Hepatocyte (in vitro differentiated cells): ENCODE results near the gene STK39. TPM values are rescaled to one million over a fixed set of nuclear protein-coding genes. Genes with fewer than 3 reads are reported as not detected.
A peak's percentile ranks its signal among the peaks of the same experiment; 100 is the strongest.

ENCODE experiments used
- DNase-seq: peaks from one replicate; pipeline ENCODE4 v3.0.0-alpha.2; 2016; ENCODE audit warnings: low spot score
- H2AFZ ChIP-seq: fragments of 200-600 bp; sonication (generic); 2 replicates; pipeline ENCODE4 v1.6.0; 2016; ENCODE audit warnings: antibody characterized with exemption, mild to moderate bottlenecking
- H3K27ac ChIP-seq: fragments of 200-600 bp; sonication (generic); 2 replicates; pipeline ENCODE4 v1.5.1; 2016; ENCODE audit warnings: mild to moderate bottlenecking
- H3K27me3 ChIP-seq: fragments of 200-600 bp; sonication (generic); 2 replicates; pipeline ENCODE4 v1.6.1; 2016
- H3K36me3 ChIP-seq: fragments of 200-600 bp; sonication (generic); replicated peaks from 2 replicates; pipeline ENCODE4 v1.5.1; 2016; ENCODE audit warnings: low read depth; ENCODE audit not compliant: insufficient read depth
- H3K4me1 ChIP-seq: fragments of 200-600 bp; sonication (generic); 2 replicates; pipeline ENCODE4 v1.5.1; 2016; ENCODE audit warnings: mild to moderate bottlenecking, moderate library complexity; ENCODE audit not compliant: insufficient read depth
- H3K4me2 ChIP-seq: fragments of 200-600 bp; sonication (generic); 2 replicates; pipeline ENCODE4 v1.6.0; 2016
- H3K4me3 ChIP-seq: fragments of 200-600 bp; sonication (generic); 2 replicates; pipeline ENCODE4 v1.5.1; 2016; ENCODE audit warnings: mild to moderate bottlenecking
- H3K79me2 ChIP-seq: fragments of 200-600 bp; sonication (generic); 2 replicates; pipeline ENCODE4 v1.6.0; 2017; ENCODE audit warnings: mild to moderate bottlenecking
- H3K9me2 ChIP-seq: fragments of 200-600 bp; sonication (generic); replicated peaks from 2 replicates; pipeline ENCODE4 v1.6.0; 2017; ENCODE audit warnings: mild to moderate bottlenecking; ENCODE audit not compliant: insufficient read depth
- H3K9me3 ChIP-seq: fragments of 200-600 bp; sonication (generic); 2 replicates; pipeline ENCODE4 v1.5.1; 2016; ENCODE audit warnings: low read depth, mild to moderate bottlenecking
- H4K20me1 ChIP-seq: fragments of 200-600 bp; sonication (generic); 2 replicates; pipeline ENCODE4 v1.6.0; 2016; ENCODE audit warnings: mild to moderate bottlenecking; ENCODE audit not compliant: insufficient read depth, poor library complexity, severe bottlenecking
- EZH2 ChIP-seq: fragments of 200-600 bp; sonication (generic); IDR thresholded peaks from 2 replicates; pipeline ENCODE4 v1.6.1; 2016; ENCODE audit warnings: antibody characterized with exemption, mild to moderate bottlenecking, borderline replicate concordance
- EZH2phosphoT487 ChIP-seq: fragments of 200-600 bp; sonication (generic); IDR thresholded peaks from one replicate; pipeline ENCODE4 v1.6.1; 2018; ENCODE audit warnings: antibody characterized with exemption, mild to moderate bottlenecking, low read depth, moderate library complexity; ENCODE audit not compliant: unreplicated experiment, severe bottlenecking
- WGBS: methylation state at CpG from one replicate; pipeline ENCODE4 v1.1.6; 2016; ENCODE audit warnings: low lambda C conversion rate; ENCODE audit errors: missing lambda C conversion rate; 5-methylcytosine and 5-hydroxymethylcytosine counted together
- polyA plus RNA-seq: library from polyadenylated mRNA; unstranded; fragments of >200 nt; fragmentation: Nextera tagmentation; extraction: Ambion mirVana; gene quantifications from 2 replicates; pipeline ENCODE4 v1.2.1, GENCODE V29; 2016
- total RNA-seq: library from RNA; depleted of rRNA; stranded (reverse); fragments of >200 nt; gene quantifications from 2 replicates; pipeline ENCODE4 v1.2.3, GENCODE V29; 2014
- TF ChIP-seq, protein P1 (sequence below): fragments of 200-600 bp; sonication (generic); IDR thresholded peaks from 2 replicates; pipeline ENCODE4 v1.5.1; 2016; ENCODE audit warnings: antibody characterized with exemption, mild to moderate bottlenecking; ENCODE audit not compliant: poor library complexity

STK39 gene
- total and polyA plus RNA-seq, 2 experiments from 2014 or later = 26.9 to 39.4 TPM

DNA sequence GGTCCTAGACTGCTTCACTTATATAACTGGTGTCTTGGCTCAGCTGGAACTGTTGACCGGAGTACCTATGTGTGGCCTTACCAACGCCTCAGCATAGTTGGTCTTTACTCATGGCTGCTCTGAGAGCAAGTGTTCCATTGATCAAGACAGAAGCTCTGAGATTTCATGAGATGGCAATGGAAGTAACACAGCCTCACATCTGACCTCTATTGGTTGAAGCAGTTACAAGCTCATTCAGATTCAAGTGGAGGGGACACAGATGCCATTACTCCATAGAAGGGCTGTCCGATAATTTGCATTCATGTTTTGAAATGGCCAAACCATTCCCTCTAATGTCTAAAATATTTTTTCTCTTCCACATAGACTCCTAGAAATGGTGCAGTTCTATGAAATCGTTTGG lies 46.4 kb upstream of the STK39 start:
- Histone ChIP-seq H3K27me3 (no peaks in the 10 kb centered on the region), H3K36me3 (no peaks in the 10 kb centered on the region), H3K4me1 (no peaks in the 10 kb centered on the region), H3K79me2 (no peaks in the 10 kb centered on the region), H4K20me1 (no peaks in the 10 kb centered on the region), H3K4me3 (no peak overlapping the region), H2AFZ (no peak overlapping the region), H3K9me3 (no peaks in the 10 kb centered on the region), H3K27ac (no peak overlapping the region), H3K4me2 (no peak overlapping the region), H3K9me2 (no peaks in the 10 kb centered on the region)
- TF ChIP-seq EZH2 (no peak), EZH2phosphoT487 (no peak)
- TF ChIP-seq, protein P1, sequence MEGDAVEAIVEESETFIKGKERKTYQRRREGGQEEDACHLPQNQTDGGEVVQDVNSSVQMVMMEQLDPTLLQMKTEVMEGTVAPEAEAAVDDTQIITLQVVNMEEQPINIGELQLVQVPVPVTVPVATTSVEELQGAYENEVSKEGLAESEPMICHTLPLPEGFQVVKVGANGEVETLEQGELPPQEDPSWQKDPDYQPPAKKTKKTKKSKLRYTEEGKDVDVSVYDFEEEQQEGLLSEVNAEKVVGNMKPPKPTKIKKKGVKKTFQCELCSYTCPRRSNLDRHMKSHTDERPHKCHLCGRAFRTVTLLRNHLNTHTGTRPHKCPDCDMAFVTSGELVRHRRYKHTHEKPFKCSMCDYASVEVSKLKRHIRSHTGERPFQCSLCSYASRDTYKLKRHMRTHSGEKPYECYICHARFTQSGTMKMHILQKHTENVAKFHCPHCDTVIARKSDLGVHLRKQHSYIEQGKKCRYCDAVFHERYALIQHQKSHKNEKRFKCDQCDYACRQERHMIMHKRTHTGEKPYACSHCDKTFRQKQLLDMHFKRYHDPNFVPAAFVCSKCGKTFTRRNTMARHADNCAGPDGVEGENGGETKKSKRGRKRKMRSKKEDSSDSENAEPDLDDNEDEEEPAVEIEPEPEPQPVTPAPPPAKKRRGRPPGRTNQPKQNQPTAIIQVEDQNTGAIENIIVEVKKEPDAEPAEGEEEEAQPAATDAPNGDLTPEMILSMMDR = peak; percentile 6
- no peak for DNase-seq
- 93% methylated on average over 4 of the region's 4 CpGs for WGBS

DNA sequence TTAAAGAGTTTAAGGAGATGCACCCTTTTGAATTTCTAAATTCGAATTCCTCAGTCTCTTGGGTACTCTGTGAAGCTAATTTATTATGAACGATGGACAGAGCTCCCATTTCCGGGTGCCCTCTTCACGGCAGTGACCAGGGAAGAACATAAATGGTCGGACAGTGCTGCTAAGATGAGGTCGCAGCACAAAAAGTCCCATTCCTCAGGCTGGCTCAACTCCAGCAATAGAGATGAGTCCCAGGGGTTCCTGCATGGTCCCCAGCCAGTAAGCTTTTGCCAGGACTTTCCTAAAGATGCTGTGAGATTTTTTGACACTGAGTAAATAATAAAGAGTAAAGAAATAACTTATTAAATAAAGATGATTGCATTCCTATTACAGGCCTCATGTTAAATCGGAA lies 43.0 kb upstream of the STK39 start:
- Histone ChIP-seq H4K20me1 (no peaks in the 10 kb centered on the region), H3K4me2 (no peak overlapping the region), H3K79me2 (no peaks in the 10 kb centered on the region), H3K9me2 (no peaks in the 10 kb centered on the region), H3K36me3 (no peaks in the 10 kb centered on the region), H3K27me3 (no peaks in the 10 kb centered on the region), H3K4me1 (no peaks in the 10 kb centered on the region), H3K4me3 (no peak overlapping the region), H2AFZ (no peak overlapping the region), H3K9me3 (no peaks in the 10 kb centered on the region), H3K27ac (no peak overlapping the region)
- DNase-seq = no peak
- 93% methylated on average over 7 of the region's 7 CpGs for WGBS
- TF ChIP-seq EZH2 = no peak
- no peak for TF ChIP-seq EZH2phosphoT487
- TF ChIP-seq, protein P1 = no peak

DNA sequence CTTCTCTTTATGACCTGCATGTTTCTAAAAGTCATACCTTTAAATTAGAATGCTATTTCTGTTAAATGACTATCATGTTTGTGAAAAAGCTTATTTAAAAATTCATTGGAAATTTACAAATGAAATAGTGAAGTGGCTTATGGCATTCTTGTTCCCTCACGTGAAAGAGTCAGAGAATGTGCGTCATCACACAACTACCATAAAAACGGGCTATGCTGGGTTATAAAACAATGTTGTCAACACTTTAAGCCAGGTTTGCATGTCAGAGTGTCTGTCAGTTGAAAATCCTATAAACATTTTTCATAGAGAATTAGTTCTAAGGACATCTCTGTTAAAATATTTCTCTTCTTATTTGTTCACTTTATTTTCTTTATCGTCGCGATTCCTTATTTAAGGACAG lies 42.5 kb upstream of the STK39 start:
- Histone ChIP-seq H3K27me3 (no peaks in the 10 kb centered on the region), H3K9me2 (no peaks in the 10 kb centered on the region), H3K79me2 (no peaks in the 10 kb centered on the region), H3K4me1 (no peaks in the 10 kb centered on the region), H3K36me3 (no peaks in the 10 kb centered on the region), H3K4me2 (no peak overlapping the region), H4K20me1 (no peaks in the 10 kb centered on the region), H3K9me3 (no peaks in the 10 kb centered on the region), H3K27ac (peak overlapping the region; percentile 57), H3K4me3 (no peak overlapping the region), H2AFZ (no peak overlapping the region)
- DNase-seq = no peak
- WGBS = 83% methylated on average over 6 of the region's 6 CpGs
- TF ChIP-seq EZH2phosphoT487 (no peak), EZH2 (no peak)
- TF ChIP-seq, protein P1 = no peak

DNA sequence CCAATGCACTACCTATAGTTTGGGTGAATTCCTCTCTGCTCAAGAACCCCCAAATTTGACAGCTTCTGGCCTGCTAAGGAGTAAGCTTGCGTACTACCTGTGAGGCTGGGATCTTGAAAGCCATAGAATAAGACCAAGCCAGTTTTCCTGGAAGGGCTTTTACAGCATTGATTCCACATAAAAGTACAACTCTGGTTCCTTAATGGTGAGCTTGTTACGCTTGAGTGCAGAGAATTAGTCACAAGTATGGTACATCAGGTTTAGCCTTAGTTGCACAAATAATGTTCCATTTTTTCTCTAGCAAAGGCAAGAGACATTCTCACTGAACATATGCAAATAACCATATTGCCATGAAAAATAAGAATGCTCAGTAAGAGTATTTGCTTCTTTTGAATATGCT lies 39.1 kb upstream of the STK39 start:
- Histone ChIP-seq H3K36me3 (no peaks in the 10 kb centered on the region), H3K4me3 (no peak overlapping the region), H3K79me2 (no peaks in the 10 kb centered on the region), H2AFZ (no peak overlapping the region), H3K4me2 (no peak overlapping the region), H3K4me1 (no peaks in the 10 kb centered on the region), H3K9me2 (no peaks in the 10 kb centered on the region), H3K9me3 (no peaks in the 10 kb centered on the region), H3K27ac (no peak overlapping the region), H3K27me3 (no peaks in the 10 kb centered on the region), H4K20me1 (no peaks in the 10 kb centered on the region)
- WGBS = 97% methylated on average over 2 of the region's 2 CpGs
- TF ChIP-seq EZH2 = no peak
- no peak for TF ChIP-seq EZH2phosphoT487
- TF ChIP-seq, protein P1 = no peak
- DNase-seq = no peak
